HL-60 (cell line): ENCODE results near the gene MOB2.

Experiments
- CTCF ChIP-seq: IDR thresholded peaks from one replicate; pipeline ENCODE4 v1.5.1; 2011; ENCODE audit warnings: low read length, control low read depth, inconsistent platforms; ENCODE audit not compliant: insufficient read depth
- POLR2AphosphoS5 ChIP-seq: IDR thresholded peaks from 2 replicates; pipeline ENCODE4 v1.6.1; 2012; ENCODE audit warnings: low read depth

- TF ChIP-seq POLR2AphosphoS5 (no peak), CTCF (no peak)
Measured at GRCh38 chr11:1421291-1421690, 65.3 kb downstream of the MOB2 start.
